Measurements from ENCODE around the gene FBXO9.

FBXO9 gene

DNA sequence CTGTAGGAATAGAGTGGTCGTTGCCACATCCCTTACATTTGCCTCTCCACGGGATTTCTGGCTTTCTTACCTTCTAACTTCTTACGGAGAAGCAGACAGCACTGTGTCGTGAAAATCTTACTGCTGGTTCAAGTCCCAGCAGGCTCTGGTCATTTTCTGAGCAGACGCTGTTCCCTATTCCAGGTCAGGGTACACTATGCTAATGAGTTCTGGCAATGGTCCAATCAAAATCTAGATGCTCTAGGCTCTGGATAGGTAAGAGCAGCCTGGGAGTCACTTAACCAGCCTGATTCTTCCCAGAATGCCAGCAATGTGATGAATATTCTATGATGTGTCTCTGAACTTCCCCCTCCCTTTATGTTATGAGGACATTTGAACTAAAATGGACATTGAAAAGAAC, 83.5 kb downstream of the FBXO9 start, which contains the start of gene GCM1:
Gene GCM1 (minus strand): TSS at position 158 of the 400 bp plus-strand sequence. CDS start 3,209 bp downstream, outside the sequence.
- Histone ChIP-seq H4K20me1 (ENCODE audit: control insufficient read depth, insufficient read depth, low read depth, low read length) (no peaks in the 10 kb centered on the region), H3K4me3 (ENCODE audit: low read length) (no peak within 1 kb of the TSS), H3K27me3 (ENCODE audit: control insufficient read depth, low read length) (peaks cover 4% of the 10 kb centered on the region; the same call in 1 of the 2 replicates), H3K4me2 (ENCODE audit: low read length) (no peak within 1 kb of the TSS), H3K4me1 (ENCODE audit: control insufficient read depth, low read length) (no peaks in the 10 kb centered on the region), H3K9me3 (ENCODE audit: control insufficient read depth, insufficient read depth, low read length) (no peaks in the 10 kb centered on the region), H3F3A (ENCODE audit: control insufficient read depth, insufficient read depth) (no peaks in the 10 kb centered on the region), H3K36me3 (ENCODE audit: control insufficient read depth, low read length) (no peaks in the 10 kb centered on the region), H3K9me2 (replicated peaks; ENCODE audit: control insufficient read depth, low read length) (no peaks in the 10 kb centered on the region), H3K79me2 (ENCODE audit: control insufficient read depth, low read length) (no peaks in the 10 kb centered on the region), H3K27ac (ENCODE audit: low read depth, low read length) (no peak within 1 kb of the TSS)
- TF ChIP-seq, protein P1, sequence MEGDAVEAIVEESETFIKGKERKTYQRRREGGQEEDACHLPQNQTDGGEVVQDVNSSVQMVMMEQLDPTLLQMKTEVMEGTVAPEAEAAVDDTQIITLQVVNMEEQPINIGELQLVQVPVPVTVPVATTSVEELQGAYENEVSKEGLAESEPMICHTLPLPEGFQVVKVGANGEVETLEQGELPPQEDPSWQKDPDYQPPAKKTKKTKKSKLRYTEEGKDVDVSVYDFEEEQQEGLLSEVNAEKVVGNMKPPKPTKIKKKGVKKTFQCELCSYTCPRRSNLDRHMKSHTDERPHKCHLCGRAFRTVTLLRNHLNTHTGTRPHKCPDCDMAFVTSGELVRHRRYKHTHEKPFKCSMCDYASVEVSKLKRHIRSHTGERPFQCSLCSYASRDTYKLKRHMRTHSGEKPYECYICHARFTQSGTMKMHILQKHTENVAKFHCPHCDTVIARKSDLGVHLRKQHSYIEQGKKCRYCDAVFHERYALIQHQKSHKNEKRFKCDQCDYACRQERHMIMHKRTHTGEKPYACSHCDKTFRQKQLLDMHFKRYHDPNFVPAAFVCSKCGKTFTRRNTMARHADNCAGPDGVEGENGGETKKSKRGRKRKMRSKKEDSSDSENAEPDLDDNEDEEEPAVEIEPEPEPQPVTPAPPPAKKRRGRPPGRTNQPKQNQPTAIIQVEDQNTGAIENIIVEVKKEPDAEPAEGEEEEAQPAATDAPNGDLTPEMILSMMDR (IDR thresholded peaks at IDR 0.05; ENCODE audit: low read depth, low read length, poor library complexity, severe bottlenecking): no peak
- no peak for TF ChIP-seq EZH2phosphoT487 (IDR thresholded peaks at IDR 0.05; ENCODE audit: borderline replicate concordance, low read length)
